GM19455 (cell line): ENCODE results near the gene UBE2V1.
"Not testable (repeated sequence)": the region's sequence is repeated elsewhere in the genome, so short reads cannot be mapped to it uniquely, and the experiment has no call there.

Source experiments
- ATAC-seq: cut with Tn5 transposase; IDR thresholded peaks from one replicate; pipeline ENCODE4 v1.9.1; 2021; ENCODE audit not compliant: unreplicated experiment

UBE2V1 gene

GRCh38 chr20:50066161-50066834, 46.7 kb downstream of the UBE2V1 start:
- ATAC-seq, result no peak

- no peak for ATAC-seq
Measured at GRCh38 chr20:50065325-50065615, 47.7 kb downstream of the UBE2V1 start.

GRCh38 chr20:50063763-50064162, 49.2 kb downstream of the UBE2V1 start:
- ATAC-seq, result not testable (repeated sequence)

- no peak for ATAC-seq
Measured at GRCh38 chr20:50062006-50062838, 50.7 kb downstream of the UBE2V1 start.

- no peak for ATAC-seq
Measured at GRCh38 chr20:50061151-50062005, 51.6 kb downstream of the UBE2V1 start.

- no peak for ATAC-seq
Measured at GRCh38 chr20:50058662-50059402, 54.1 kb downstream of the UBE2V1 start.

GRCh38 chr20:50057714-50058053, 55.3 kb downstream of the UBE2V1 start:
- ATAC-seq, result no peak

- no peak for ATAC-seq
Measured at GRCh38 chr20:50056951-50057713, 55.8 kb downstream of the UBE2V1 start.

- no peak for ATAC-seq
Measured at GRCh38 chr20:50056408-50056926, 56.5 kb downstream of the UBE2V1 start.

GRCh38 chr20:50055524-50056083, 57.3 kb downstream of the UBE2V1 start:
- ATAC-seq, result no peak

GRCh38 chr20:50054626-50055511, 58.1 kb downstream of the UBE2V1 start:
- no peak for ATAC-seq

GRCh38 chr20:50054231-50054547, 58.8 kb downstream of the UBE2V1 start:
- no peak for ATAC-seq

GRCh38 chr20:50053362-50054230, 59.4 kb downstream of the UBE2V1 start:
- no peak for ATAC-seq

GRCh38 chr20:50052550-50053361, 60.2 kb downstream of the UBE2V1 start:
- no peak for ATAC-seq

GRCh38 chr20:50050660-50051308, 62.2 kb downstream of the UBE2V1 start:
- no peak for ATAC-seq

GRCh38 chr20:50050214-50050613, 62.7 kb downstream of the UBE2V1 start:
- ATAC-seq, result no peak
